HPDE6-E6E7 (cell line): Measurements from ENCODE around the gene C6orf163.
"Not testable (repeated sequence)": the region's sequence is repeated elsewhere in the genome, so short reads cannot be mapped to it uniquely, and the experiment has no call there.

Experiments
- DNase-seq: peaks from one replicate; pipeline ENCODE4 v3.0.0; 2011; ENCODE audit warnings: missing footprints; ENCODE audit errors: extremely low spot score

C6orf163 gene

GRCh38 chr6:87344731-87345130 lies at the start of gene C6orf163:
Gene C6orf163, plus strand, starts transcription at chr6:87344813. Its CDS starts 287 bp downstream, at chr6:87345100.
- DNase-seq = no peak

- DNase-seq = no peak
Measured at GRCh38 chr6:87297119-87297518, 47.5 kb upstream of the C6orf163 start.

- not testable (repeated sequence) for DNase-seq
Measured at GRCh38 chr6:87301277-87301676, 43.3 kb upstream of the C6orf163 start.

- no peak for DNase-seq
Measured at GRCh38 chr6:87308970-87309369, 35.6 kb upstream of the C6orf163 start.

- no peak for DNase-seq
Measured at GRCh38 chr6:87312860-87313259, 31.8 kb upstream of the C6orf163 start.

GRCh38 chr6:87315071-87315470 lies 29.5 kb upstream of the C6orf163 start:
- no peak for DNase-seq

GRCh38 chr6:87319271-87319987 lies 25.2 kb upstream of the C6orf163 start:
- DNase-seq = no peak

- DNase-seq = peak; percentile 90
Measured at GRCh38 chr6:87322304-87323212, 22.1 kb upstream of the C6orf163 start, which contains the start of gene SMIM8. Gene SMIM8, plus strand, starts transcription at chr6:87322588. Its CDS starts 14,444 bp downstream, at chr6:87337032.

- DNase-seq = not testable (repeated sequence)
Measured at GRCh38 chr6:87323880-87324279, 20.7 kb upstream of the C6orf163 start.

GRCh38 chr6:87330961-87331360 lies 13.7 kb upstream of the C6orf163 start:
- DNase-seq = no peak

GRCh38 chr6:87333033-87333432 lies 11.6 kb upstream of the C6orf163 start:
- no peak for DNase-seq

- no peak for DNase-seq
Measured at GRCh38 chr6:87333591-87334181, 10.9 kb upstream of the C6orf163 start.

- no peak for DNase-seq
Measured at GRCh38 chr6:87334683-87335082, 9.9 kb upstream of the C6orf163 start.

- no peak for DNase-seq
Measured at GRCh38 chr6:87336367-87336766, 8.2 kb upstream of the C6orf163 start.

GRCh38 chr6:87340230-87340629 lies 4.4 kb upstream of the C6orf163 start:
- no peak for DNase-seq

- DNase-seq = no peak
Measured at GRCh38 chr6:87341158-87341557, 3.5 kb upstream of the C6orf163 start.

GRCh38 chr6:87341899-87342298 lies 2.7 kb upstream of the C6orf163 start:
- no peak for DNase-seq

- no peak for DNase-seq
Measured at GRCh38 chr6:87342829-87343228, 1.8 kb upstream of the C6orf163 start.

- no peak for DNase-seq
Measured at GRCh38 chr6:87346700-87347099, 2.1 kb downstream of the C6orf163 start.

- no peak for DNase-seq
Measured at GRCh38 chr6:87349896-87350295, 5.3 kb downstream of the C6orf163 start.

GRCh38 chr6:87350516-87350915 lies 5.9 kb downstream of the C6orf163 start:
- no peak for DNase-seq

- no peak for DNase-seq
Measured at GRCh38 chr6:87351583-87351982, 7.0 kb downstream of the C6orf163 start.
